Mesendoderm (in vitro differentiated cells): ENCODE results near the gene AIMP1.

Experiments
- DNase-seq: peaks from one replicate; pipeline ENCODE4 v3.0.0; 2013
- H2AK5ac ChIP-seq: 2 replicates; pipeline ENCODE4 v1.6.1; 2013; ENCODE audit warnings: low read length, inconsistent platforms
- H2BK120ac ChIP-seq: 2 replicates; pipeline ENCODE4 v1.6.1; 2013; ENCODE audit warnings: low read depth, mild to moderate bottlenecking, low read length, moderate library complexity, mixed read lengths
- H2BK15ac ChIP-seq: replicated peaks from 2 replicates; pipeline ENCODE4 v1.6.1; 2013; ENCODE audit warnings: low read depth, mild to moderate bottlenecking, moderate library complexity
- H2BK5ac ChIP-seq: 2 replicates; pipeline ENCODE4 v1.6.1; 2013; ENCODE audit warnings: low read length, inconsistent platforms
- H3K18ac ChIP-seq: 2 replicates; pipeline ENCODE4 v1.6.1; 2013; ENCODE audit warnings: mild to moderate bottlenecking, low read length, mixed read lengths
- H3K23ac ChIP-seq: one replicate; pipeline ENCODE4 v1.6.1; 2013; ENCODE audit warnings: low read length
- H3K27ac ChIP-seq: 2 replicates; pipeline ENCODE4 v1.5.1; 2013; ENCODE audit warnings: low read depth, mild to moderate bottlenecking, inconsistent platforms, low read length, moderate library complexity
- H3K27me3 ChIP-seq: 2 replicates; pipeline ENCODE4 v1.6.1; 2013; ENCODE audit warnings: low read length, control low read depth, mild to moderate bottlenecking, inconsistent platforms; ENCODE audit not compliant: insufficient read depth, poor library complexity
- H3K36me3 ChIP-seq: 2 replicates; pipeline ENCODE4 v1.6.1; 2013; ENCODE audit warnings: low read length, inconsistent platforms; ENCODE audit not compliant: control insufficient read depth, insufficient read depth
- H3K4ac ChIP-seq: one replicate; pipeline ENCODE4 v1.6.1; 2013; ENCODE audit warnings: low read depth, mild to moderate bottlenecking, low read length, moderate library complexity
- H3K4me1 ChIP-seq: 2 replicates; pipeline ENCODE4 v1.6.1; 2013; ENCODE audit warnings: low read depth, low read length, inconsistent platforms; ENCODE audit not compliant: control insufficient read depth
- H3K4me2 ChIP-seq: 2 replicates; pipeline ENCODE4 v1.6.1; 2013; ENCODE audit warnings: low read length
- H3K4me3 ChIP-seq: 2 replicates; pipeline ENCODE4 v1.5.1; 2013; ENCODE audit warnings: mild to moderate bottlenecking, low read length
- H3K56ac ChIP-seq: one replicate; pipeline ENCODE4 v1.6.1; 2013; ENCODE audit warnings: low read length
- H3K79me1 ChIP-seq: 2 replicates; pipeline ENCODE4 v1.6.1; 2013; ENCODE audit warnings: low read length, inconsistent platforms
- H3K79me2 ChIP-seq: 2 replicates; pipeline ENCODE4 v1.6.1; 2013; ENCODE audit warnings: mild to moderate bottlenecking, low read length; ENCODE audit not compliant: control insufficient read depth, insufficient read depth
- H3K9ac ChIP-seq: 2 replicates; pipeline ENCODE4 v1.6.1; 2013; ENCODE audit warnings: low read length, inconsistent platforms
- H4K5ac ChIP-seq: one replicate; pipeline ENCODE4 v1.6.1; 2013; ENCODE audit warnings: low read length
- H4K8ac ChIP-seq: one replicate; pipeline ENCODE4 v1.6.1; 2013; ENCODE audit warnings: low read depth, mild to moderate bottlenecking, control low read depth, low read length, moderate library complexity
- WGBS: extraction: QIAGEN DNeasy Blood & Tissue Kit; methylation state at CpG from one replicate; pipeline ENCODE4 v1.1.7; 2013; ENCODE audit warnings: low lambda C conversion rate, missing lambda C conversion rate; ENCODE audit not compliant: insufficient coverage; ENCODE audit errors: extremely low coverage; 5-methylcytosine and 5-hydroxymethylcytosine counted together

The AIMP1 gene

GRCh38 chr4:106366026-106366425 lies 49.7 kb downstream of the AIMP1 start:
- H3K4me3 ChIP-seq, result no peak overlapping the region
- H2BK120ac ChIP-seq, result no peak overlapping the region
- H4K5ac ChIP-seq, result no peak overlapping the region
- no peak overlapping the region for H2BK15ac ChIP-seq
- no peak overlapping the region for H3K9ac ChIP-seq
- H3K27ac ChIP-seq, result no peak overlapping the region
- no peaks in the 10 kb centered on the region for H3K79me1 ChIP-seq
- H3K23ac ChIP-seq, result no peak overlapping the region
- H3K4ac ChIP-seq, result no peak overlapping the region
- no peaks in the 10 kb centered on the region for H3K27me3 ChIP-seq
- no peak overlapping the region for H2AK5ac ChIP-seq
- no peak overlapping the region for H4K8ac ChIP-seq
- no peaks in the 10 kb centered on the region for H3K79me2 ChIP-seq
- DNase-seq, result no peak
- no peaks in the 10 kb centered on the region for H3K36me3 ChIP-seq
- H3K4me1 ChIP-seq, result no peaks in the 10 kb centered on the region
- H2BK5ac ChIP-seq, result no peak overlapping the region
- no peak overlapping the region for H3K18ac ChIP-seq
- H3K4me2 ChIP-seq, result no peak overlapping the region
- no peak overlapping the region for H3K56ac ChIP-seq

GRCh38 chr4:106367072-106367471 lies 50.7 kb downstream of the AIMP1 start:
- no peak overlapping the region for H3K27ac ChIP-seq
- WGBS, result no CpG with 5 or more reads among the region's 5 CpGs

GRCh38 chr4:106368678-106369077 lies 52.3 kb downstream of the AIMP1 start, which contains the start of gene GIMD1:
TSS of gene GIMD1 (minus strand) at chr4:106368778. CDS start at chr4:106367435, 1,343 bp downstream.
- H3K4me3 ChIP-seq, result no peak within 1 kb of the TSS
- H2BK15ac ChIP-seq, result no peak within 1 kb of the TSS

More at GRCh38 chr4:106367072-106367471, 50.7 kb downstream of the AIMP1 start:
- Histone ChIP-seq H3K4me2 (no peak overlapping the region), H3K27me3 (no peaks in the 10 kb centered on the region), H4K5ac (no peak overlapping the region), H2AK5ac (no peak overlapping the region), H3K36me3 (no peaks in the 10 kb centered on the region), H3K4me1 (no peaks in the 10 kb centered on the region), H3K56ac (no peak overlapping the region), H2BK120ac (no peak overlapping the region), H2BK5ac (no peak overlapping the region), H4K8ac (no peak overlapping the region), H3K18ac (no peak overlapping the region), H3K79me1 (no peaks in the 10 kb centered on the region), H3K79me2 (no peaks in the 10 kb centered on the region), H3K23ac (no peak overlapping the region), H3K4ac (no peak overlapping the region), H3K9ac (no peak overlapping the region), H3K4me3 (no peak overlapping the region), H2BK15ac (no peak overlapping the region)
- peak; percentile 6 for DNase-seq

GRCh38 chr4:106369456-106370060 lies 53.2 kb downstream of the AIMP1 start:
- H2BK15ac ChIP-seq, result no peak overlapping the region
- WGBS, result 100% methylated on average over 1 of the region's 6 CpGs
- no peak overlapping the region for H4K5ac ChIP-seq
- H2BK120ac ChIP-seq, result no peak overlapping the region
- no peak overlapping the region for H3K4ac ChIP-seq
- DNase-seq, result peak; percentile 86
- H3K4me2 ChIP-seq, result no peak overlapping the region
- H3K36me3 ChIP-seq, result no peaks in the 10 kb centered on the region
- H3K23ac ChIP-seq, result no peak overlapping the region
- no peaks in the 10 kb centered on the region for H3K79me1 ChIP-seq
- no peak overlapping the region for H3K56ac ChIP-seq
- no peak overlapping the region for H3K27ac ChIP-seq
- no peaks in the 10 kb centered on the region for H3K27me3 ChIP-seq
- H2BK5ac ChIP-seq, result no peak overlapping the region
- no peak overlapping the region for H4K8ac ChIP-seq
- H2AK5ac ChIP-seq, result no peak overlapping the region
- H3K9ac ChIP-seq, result no peak overlapping the region
- no peaks in the 10 kb centered on the region for H3K4me1 ChIP-seq
- H3K79me2 ChIP-seq, result no peaks in the 10 kb centered on the region
- no peak overlapping the region for H3K18ac ChIP-seq
- H3K4me3 ChIP-seq, result no peak overlapping the region

More at GRCh38 chr4:106368678-106369077, 52.3 kb downstream of the AIMP1 start, which contains the start of gene GIMD1:
- Histone ChIP-seq H4K8ac (no peak within 1 kb of the TSS), H3K56ac (no peak within 1 kb of the TSS), H4K5ac (no peak within 1 kb of the TSS), H3K36me3 (no peaks in the 10 kb centered on the region), H3K23ac (no peak within 1 kb of the TSS), H3K9ac (no peak within 1 kb of the TSS), H2AK5ac (no peak within 1 kb of the TSS), H3K79me2 (no peaks in the 10 kb centered on the region), H3K4me2 (no peak within 1 kb of the TSS), H3K79me1 (no peaks in the 10 kb centered on the region), H3K27me3 (no peaks in the 10 kb centered on the region), H3K4me1 (no peaks in the 10 kb centered on the region), H2BK5ac (no peak within 1 kb of the TSS), H3K4ac (no peak within 1 kb of the TSS), H3K27ac (no peak within 1 kb of the TSS), H2BK120ac (no peak within 1 kb of the TSS), H3K18ac (no peak within 1 kb of the TSS)
- no CpG with 5 or more reads among the region's 5 CpGs for WGBS
- no peak for DNase-seq

GRCh38 chr4:106370214-106370613 lies 53.9 kb downstream of the AIMP1 start:
- Histone ChIP-seq H3K4me2 (no peak overlapping the region), H2BK120ac (no peak overlapping the region), H3K4me3 (no peak overlapping the region), H3K79me1 (no peaks in the 10 kb centered on the region), H3K36me3 (no peaks in the 10 kb centered on the region), H3K18ac (no peak overlapping the region), H4K5ac (no peak overlapping the region), H2BK15ac (no peak overlapping the region), H2BK5ac (no peak overlapping the region), H3K27me3 (no peaks in the 10 kb centered on the region), H3K4ac (no peak overlapping the region), H3K9ac (no peak overlapping the region), H3K79me2 (no peaks in the 10 kb centered on the region), H3K4me1 (no peaks in the 10 kb centered on the region), H4K8ac (no peak overlapping the region), H3K27ac (no peak overlapping the region), H3K56ac (no peak overlapping the region), H2AK5ac (no peak overlapping the region), H3K23ac (no peak overlapping the region)
- DNase-seq, result no peak
- WGBS, result no CpG with 5 or more reads among the region's 2 CpGs

- Histone ChIP-seq H3K4me2 (no peak overlapping the region), H3K27ac (no peak overlapping the region), H3K56ac (no peak overlapping the region), H3K9ac (no peak overlapping the region), H4K8ac (no peak overlapping the region), H3K36me3 (no peaks in the 10 kb centered on the region), H2BK120ac (no peak overlapping the region), H3K79me1 (no peaks in the 10 kb centered on the region), H3K4ac (no peak overlapping the region), H3K27me3 (no peaks in the 10 kb centered on the region), H3K4me1 (no peaks in the 10 kb centered on the region), H3K18ac (no peak overlapping the region), H3K79me2 (no peaks in the 10 kb centered on the region), H2AK5ac (no peak overlapping the region), H2BK15ac (no peak overlapping the region), H3K23ac (no peak overlapping the region), H4K5ac (no peak overlapping the region), H3K4me3 (no peak overlapping the region), H2BK5ac (no peak overlapping the region)
- DNase-seq, result no peak
Observed at GRCh38 chr4:106371161-106371560, 54.8 kb downstream of the AIMP1 start.
